Activated naive CD4-positive, alpha-beta T cell treated with anti-CD3 and anti-CD28 coated beads, Interleukin-2, amount 50 U/mL, for 72 hours (primary cell): Measurements from ENCODE around the gene CTSA. TPM values are rescaled to one million over a fixed set of nuclear protein-coding genes. Genes with fewer than 3 reads are reported as not detected.
"Not testable (repeated sequence)": the region's sequence is repeated elsewhere in the genome, so short reads cannot be mapped to it uniquely, and the experiment has no call there.

Experiments used
- ATAC-seq, 2 donors: fragments of 150-1000 bp; cut with Tn5 transposase; 2 replicates each; pipeline ENCODE4 v1.10.0; 2021; ENCODE audit warnings: mild to moderate bottlenecking in 2 of 2, moderate library complexity in 2 of 2
- DNase-seq, 2 donors: peaks; one replicate each; pipeline ENCODE4 v3.0.0; 2021 to 2022; ENCODE audit warnings: low spot score in 2 of 2
- H3K27ac Mint-ChIP-seq, 2 donors: one replicate each; pipeline ENCODE4 v1.8.0; 2022; ENCODE audit warnings: mild to moderate bottlenecking in 2 of 2, mixed read lengths in 2 of 2
- H3K36me3 Mint-ChIP-seq, 2 donors: one replicate each; pipeline ENCODE4 v1.8.0; 2022; ENCODE audit warnings: mixed read lengths in 2 of 2
- H3K9me3 Mint-ChIP-seq, 2 donors: one replicate each; pipeline ENCODE4 v1.8.0; 2022; ENCODE audit warnings: mixed read lengths in 2 of 2
- total RNA-seq, 2 donors: library from RNA; stranded (reverse); gene quantifications; one replicate each; pipeline ENCODE4 v1.2.3, GENCODE V29; 2022

The CTSA gene
- total RNA-seq, 2 donors from 2014 or later = 55.6 to 98.5 TPM

DNA sequence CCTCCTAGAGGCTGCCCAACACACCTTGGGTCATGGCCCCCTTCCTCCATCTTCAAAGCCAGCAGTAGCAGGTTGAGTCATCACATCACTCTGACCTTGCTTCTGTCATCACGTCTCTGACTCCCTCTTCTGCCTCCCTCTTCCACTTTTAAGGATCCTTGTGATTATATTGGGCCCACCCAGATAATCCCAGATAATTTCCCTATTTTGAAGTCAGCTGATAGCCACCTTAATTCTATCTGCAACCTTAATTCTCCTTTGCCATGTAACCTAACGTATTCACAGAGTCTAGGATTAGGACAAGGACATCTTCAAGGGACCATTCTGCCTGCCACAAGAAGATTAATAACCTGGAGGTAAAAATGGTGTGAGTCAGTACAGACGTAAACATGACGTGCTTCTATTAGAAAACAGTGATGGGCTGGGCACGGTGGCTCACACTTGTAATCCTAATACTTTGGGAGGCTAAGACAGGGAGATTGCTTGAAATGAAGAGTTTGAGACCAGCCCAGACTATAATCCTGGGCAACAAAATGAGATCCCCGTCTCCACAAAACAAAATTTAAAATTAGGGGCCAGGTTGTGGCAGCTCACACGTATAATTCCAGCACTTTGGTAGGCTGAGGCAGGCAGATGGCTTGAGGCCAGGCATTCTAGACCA, 30.4 kb upstream of the CTSA start:
- ATAC-seq (no peak), DNase-seq (no peak)
- H3K9me3 Mint-ChIP-seq = no peaks in the 10 kb centered on the region
- peaks cover 6 to 18% of the 10 kb centered on the region in 2 donors for H3K36me3 Mint-ChIP-seq
- no peak overlapping the region for H3K27ac Mint-ChIP-seq

DNA sequence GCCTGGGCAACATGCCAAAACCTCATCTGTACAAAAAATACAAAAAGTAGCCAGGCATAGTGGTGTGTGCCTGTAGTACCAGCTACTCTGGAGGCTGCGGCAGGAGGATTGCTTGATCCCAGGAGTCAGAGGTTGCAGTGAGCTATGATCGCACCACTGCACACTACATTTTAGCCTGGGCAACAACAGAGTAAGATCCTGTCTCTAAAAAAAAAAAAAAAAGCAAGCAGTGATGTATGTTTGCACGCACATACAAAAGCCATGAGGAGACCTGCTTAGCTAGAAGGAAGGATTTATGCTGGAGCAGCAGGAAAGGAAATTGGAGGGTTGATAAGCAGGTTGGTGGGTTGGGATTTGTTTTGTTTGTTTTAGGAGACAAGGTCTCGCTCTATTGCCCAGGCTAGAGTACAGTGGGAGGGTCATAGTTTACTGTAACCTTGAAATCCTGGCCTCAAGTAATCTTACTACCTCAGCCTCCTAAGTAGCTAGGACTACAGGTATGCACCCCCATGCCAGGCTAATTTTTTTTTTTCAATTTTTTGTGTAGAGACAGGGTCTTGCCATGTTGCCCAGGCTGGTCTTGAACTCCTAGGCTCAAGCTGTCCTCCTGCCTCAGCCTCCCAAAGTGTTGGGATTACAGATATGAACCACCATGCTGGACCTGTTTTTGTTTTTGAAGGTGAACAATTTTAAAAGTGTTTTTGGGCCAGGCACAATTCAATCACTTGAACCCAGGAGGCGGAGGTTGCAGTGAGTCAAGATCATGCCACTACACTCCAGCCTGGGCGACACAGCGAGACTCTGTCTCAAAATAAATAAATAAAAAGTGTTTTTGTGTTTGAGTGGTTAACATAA, 29.7 kb upstream of the CTSA start:
- no peak for DNase-seq
- Mint-ChIP-seq H3K36me3 (peaks cover 5 to 16% of the 10 kb centered on the region in 2 donors), H3K27ac (no peak overlapping the region), H3K9me3 (no peaks in the 10 kb centered on the region)
- ATAC-seq = no peak

DNA sequence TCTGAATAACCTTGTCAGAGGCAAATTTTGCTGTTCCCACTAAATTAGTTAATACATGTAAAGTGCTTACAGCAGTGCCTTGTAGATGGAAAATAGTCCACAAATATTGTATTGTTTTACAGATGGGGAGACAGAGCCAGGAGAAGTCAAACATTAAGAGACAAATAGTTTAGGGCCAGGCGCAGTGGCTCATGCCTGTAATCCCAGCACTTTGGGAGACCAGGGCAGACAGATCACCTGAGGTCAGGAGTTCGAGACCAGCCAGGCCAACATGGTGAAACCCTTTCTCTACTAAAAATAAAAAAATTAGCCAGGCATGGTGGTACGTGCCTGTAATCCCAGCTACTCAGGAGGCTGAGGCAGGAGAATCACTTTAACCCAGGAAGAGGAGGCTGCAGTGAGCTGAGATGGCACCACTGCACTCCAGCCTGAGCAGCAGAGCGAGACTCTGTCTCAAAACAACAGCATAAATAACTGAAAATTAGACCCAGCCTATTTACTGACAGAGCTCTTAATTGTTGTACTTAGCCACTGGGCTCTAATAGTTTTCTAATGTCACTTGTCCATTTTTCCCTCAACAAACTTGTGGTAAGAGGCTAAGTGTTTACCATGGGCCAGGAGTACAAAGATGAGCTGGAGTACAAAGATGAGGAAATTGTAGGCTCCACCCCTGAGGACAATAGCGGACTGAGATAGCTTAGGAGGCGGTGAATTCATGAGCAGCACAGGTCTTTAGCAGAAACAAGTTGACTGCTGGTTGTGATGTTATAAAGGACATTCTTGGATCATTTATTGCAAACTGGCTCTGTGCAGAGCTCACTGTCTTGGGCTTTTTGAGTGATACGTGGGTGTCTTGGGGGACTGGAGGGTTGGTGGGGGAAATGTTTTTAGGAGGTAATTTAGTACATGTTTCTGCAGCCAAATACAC, 27.3 kb upstream of the CTSA start:
- DNase-seq = no peak
- Mint-ChIP-seq H3K9me3 (no peaks in the 10 kb centered on the region), H3K36me3 (no peaks in the 10 kb centered on the region), H3K27ac (no peak overlapping the region)
- ATAC-seq = no peak

DNA sequence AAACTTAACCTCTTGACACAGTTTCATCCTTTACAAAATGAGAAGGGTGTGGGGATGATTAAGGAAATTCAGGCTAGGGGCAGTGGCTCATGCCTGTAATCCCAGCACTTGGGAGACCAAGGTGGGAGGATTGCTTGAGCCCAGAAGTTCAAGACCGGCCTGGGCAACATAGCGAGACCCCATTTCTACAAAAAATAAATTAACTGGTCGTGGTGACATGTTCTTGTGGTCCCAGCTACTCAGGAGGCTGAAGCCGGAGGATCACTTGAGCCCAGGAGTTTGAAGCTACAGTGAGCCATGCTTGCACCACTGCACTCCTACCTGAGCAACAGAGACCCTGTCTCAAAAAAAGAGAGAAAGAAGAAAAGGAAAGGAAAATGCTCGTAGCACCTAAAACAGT, 24.7 kb upstream of the CTSA start:
- ATAC-seq (no peak), DNase-seq (no peak)
- H3K36me3 Mint-ChIP-seq = no peaks in the 10 kb centered on the region
- H3K9me3 Mint-ChIP-seq = no peaks in the 10 kb centered on the region
- H3K27ac Mint-ChIP-seq = peak overlapping the region in 1 of 2 donors; percentile 65

DNA sequence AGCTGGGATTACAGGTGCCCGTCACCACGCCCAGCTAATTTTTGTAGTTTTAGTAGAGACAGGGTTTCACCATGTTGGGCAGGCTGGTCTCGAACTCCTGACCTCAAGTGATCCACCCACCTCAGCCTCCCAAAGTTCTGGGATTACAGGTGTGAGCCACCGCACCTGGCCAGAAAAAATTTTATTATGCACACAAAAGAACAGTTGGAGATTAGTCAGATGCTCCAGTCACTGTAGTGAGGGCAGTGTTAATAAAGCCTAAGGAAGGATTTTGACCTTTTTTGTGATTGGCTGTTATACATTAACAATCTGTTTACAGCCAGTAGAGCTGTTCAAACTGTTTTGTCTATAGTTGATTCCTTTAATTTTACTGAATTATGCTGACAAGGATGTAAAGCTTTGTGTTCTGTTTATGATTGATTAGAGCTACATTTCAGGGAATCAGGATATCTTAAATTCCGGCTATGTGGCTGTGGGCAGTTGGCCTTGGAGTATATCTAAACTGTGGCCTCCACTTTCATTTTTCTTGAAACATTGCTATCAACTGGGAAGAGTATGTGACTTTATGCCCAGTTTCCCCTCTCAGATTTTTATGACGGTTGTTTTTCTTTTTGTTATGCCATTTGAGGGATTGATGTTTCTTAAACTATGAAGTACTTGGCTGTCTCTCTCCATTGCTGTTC, 23.9 kb upstream of the CTSA start:
- H3K36me3 Mint-ChIP-seq = peaks cover 0 to 3% of the 10 kb centered on the region in 2 donors
- no peak for ATAC-seq
- no peak for DNase-seq
- no peaks in the 10 kb centered on the region for H3K9me3 Mint-ChIP-seq
- H3K27ac Mint-ChIP-seq = no peak overlapping the region

DNA sequence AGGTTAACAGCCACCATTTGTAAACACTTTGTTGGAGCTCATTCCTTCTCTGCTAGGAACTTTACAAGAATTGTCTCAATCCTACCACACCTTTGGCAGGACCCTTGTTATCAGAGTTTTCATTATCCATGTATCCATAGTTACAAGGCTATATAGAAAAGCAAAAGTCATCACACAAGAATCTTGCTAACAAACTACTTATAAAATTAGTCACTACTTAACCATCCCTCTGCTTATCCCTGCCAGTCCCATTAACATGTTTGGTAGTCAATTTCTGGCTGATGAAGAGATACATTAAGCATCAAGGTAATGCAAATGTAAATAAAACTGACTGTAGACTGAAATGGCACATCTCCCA, 23.3 kb upstream of the CTSA start:
- Mint-ChIP-seq H3K9me3 (no peaks in the 10 kb centered on the region), H3K27ac (no peak overlapping the region), H3K36me3 (peaks cover 0 to 5% of the 10 kb centered on the region in 2 donors)
- DNase-seq (no peak), ATAC-seq (no peak)

DNA sequence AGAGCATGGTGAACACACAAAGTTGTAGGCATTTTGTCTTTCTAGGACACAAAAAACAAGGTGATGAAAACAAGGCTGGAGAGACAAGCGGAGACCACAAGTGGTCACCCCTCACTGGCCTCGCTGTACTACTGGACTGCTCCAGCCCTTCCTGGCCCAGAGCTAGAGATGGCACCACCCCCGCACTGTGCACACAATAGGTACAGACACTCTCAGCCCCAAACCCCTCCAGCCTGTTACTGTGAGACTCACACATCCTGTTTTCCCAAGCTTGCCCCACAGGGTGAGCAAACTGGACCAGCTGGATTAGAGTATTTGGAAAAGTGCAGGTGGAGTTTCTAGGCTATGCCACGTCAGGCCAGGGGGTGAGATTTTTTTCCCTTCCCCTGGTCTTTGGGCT, 18.5 kb upstream of the CTSA start:
- H3K27ac Mint-ChIP-seq = no peak overlapping the region
- DNase-seq = no peak
- no peaks in the 10 kb centered on the region for H3K9me3 Mint-ChIP-seq
- ATAC-seq = no peak
- H3K36me3 Mint-ChIP-seq = peaks cover 0 to 5% of the 10 kb centered on the region in 2 donors

DNA sequence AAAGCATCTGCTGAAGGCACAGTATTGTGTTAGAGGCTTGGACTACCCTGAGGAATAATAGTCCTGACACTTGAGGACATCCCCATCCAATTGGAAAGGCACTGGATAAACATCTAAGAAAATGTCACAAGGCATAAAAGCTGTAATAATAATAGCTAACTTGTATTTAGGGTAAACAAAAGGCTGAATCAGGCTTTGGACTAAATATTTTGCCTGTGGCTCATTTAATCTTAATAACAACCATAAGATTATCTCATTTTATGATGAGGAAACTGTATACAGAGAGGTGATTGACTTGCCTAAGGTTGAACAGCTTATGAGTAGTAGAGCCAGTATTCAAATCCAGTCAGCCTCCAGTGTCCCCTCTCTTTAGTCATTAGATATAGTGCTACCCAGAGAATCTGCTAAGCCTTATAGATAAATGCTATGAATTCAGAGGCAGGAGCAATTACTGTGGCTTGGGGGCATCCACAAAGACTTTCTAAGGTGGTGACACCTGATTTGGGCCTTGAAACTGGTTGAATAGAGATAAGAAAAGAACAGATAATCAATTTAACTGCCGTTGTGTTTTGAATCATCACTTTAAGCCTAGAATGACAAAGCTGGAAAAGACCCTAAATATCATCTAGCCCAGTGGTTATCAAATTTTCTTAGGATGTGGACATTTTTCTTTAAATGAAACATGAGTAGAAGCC, 17.6 kb upstream of the CTSA start:
- H3K9me3 Mint-ChIP-seq = no peaks in the 10 kb centered on the region
- H3K36me3 Mint-ChIP-seq = peaks cover 0 to 5% of the 10 kb centered on the region in 2 donors
- ATAC-seq = no peak
- H3K27ac Mint-ChIP-seq = no peak overlapping the region
- DNase-seq = no peak

DNA sequence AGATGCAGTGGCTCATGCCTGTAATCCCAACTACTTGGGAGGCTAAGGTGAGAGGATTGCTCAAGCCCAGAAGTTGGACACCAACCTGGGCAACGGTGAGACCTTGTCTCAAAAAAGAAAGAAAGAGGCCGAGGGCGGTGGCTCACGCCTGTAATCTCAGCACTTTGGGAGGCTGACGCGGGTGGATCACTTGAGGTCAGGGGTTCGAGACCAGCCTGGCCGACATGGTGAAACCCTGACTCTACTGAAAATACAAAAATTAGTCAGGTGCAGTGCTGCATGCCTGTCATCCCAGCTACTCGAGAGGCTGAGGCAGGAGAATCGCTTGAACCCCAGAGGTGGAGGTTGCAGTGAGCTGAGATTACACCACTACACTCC, 17.0 kb upstream of the CTSA start:
- not testable (repeated sequence) for H3K9me3 Mint-ChIP-seq, H3K36me3 Mint-ChIP-seq, DNase-seq, ATAC-seq
- H3K27ac Mint-ChIP-seq = peak overlapping the region in 1 of 2 donors; percentile 66

DNA sequence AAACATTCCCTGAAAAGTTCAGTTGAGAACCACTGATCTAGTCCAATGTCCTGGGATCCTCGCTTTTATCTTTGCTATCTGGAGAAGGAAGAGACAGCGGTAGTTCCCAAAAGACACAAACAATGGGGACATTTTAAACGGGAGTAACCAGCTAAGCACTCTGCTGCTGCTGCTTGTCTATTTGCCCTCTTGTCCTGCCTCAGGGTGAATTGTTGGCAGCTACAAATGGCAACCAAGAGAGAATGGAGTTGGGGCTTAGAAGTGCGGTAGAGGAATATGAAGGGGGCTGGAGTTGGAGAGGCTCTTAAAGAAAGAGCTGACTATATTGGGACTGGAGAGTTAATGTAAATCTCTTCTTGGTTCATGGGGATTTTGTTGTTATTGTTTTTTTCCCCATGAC, 16.6 kb upstream of the CTSA start:
- Mint-ChIP-seq H3K27ac (no peak overlapping the region), H3K36me3 (peaks cover 0 to 5% of the 10 kb centered on the region in 2 donors), H3K9me3 (no peaks in the 10 kb centered on the region)
- ATAC-seq (no peak), DNase-seq (no peak)

DNA sequence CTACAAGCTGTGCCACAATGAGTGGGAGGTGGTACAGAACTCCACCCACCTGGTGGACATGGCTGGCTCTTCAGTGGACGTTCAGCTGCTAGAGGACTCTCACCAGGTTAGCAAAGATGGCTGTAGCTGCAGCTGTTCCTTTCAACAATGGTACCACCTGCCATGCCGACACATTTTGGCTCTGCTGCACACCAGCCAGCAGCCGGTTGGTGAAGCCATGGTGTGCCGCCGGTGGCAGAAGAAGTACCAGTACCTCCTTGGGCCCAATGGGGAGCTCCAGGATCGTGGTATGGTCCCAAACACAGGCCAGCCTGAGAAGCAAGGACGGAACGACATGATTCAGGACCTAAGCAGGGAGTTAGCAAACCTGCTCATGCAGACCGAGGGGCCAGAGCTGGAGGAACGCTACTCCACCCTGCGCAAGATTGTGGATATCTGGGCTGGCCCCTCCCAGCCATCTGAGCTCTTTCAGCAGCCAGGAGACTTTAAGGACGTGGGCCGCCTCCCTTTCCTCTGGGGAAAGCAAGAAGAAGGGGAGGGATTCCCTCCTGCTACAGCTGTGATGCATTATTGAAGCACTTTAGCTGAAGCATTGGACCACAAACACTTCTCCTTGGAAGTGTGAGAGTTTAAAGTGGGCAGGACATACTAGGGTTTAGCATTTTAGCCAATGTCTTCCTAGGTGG, 12.9 kb upstream of the CTSA start:
- peaks cover 15 to 17% of the 10 kb centered on the region in 2 donors for H3K36me3 Mint-ChIP-seq
- ATAC-seq = no peak
- H3K27ac Mint-ChIP-seq = no peak overlapping the region
- no peak for DNase-seq
- no peaks in the 10 kb centered on the region for H3K9me3 Mint-ChIP-seq

DNA sequence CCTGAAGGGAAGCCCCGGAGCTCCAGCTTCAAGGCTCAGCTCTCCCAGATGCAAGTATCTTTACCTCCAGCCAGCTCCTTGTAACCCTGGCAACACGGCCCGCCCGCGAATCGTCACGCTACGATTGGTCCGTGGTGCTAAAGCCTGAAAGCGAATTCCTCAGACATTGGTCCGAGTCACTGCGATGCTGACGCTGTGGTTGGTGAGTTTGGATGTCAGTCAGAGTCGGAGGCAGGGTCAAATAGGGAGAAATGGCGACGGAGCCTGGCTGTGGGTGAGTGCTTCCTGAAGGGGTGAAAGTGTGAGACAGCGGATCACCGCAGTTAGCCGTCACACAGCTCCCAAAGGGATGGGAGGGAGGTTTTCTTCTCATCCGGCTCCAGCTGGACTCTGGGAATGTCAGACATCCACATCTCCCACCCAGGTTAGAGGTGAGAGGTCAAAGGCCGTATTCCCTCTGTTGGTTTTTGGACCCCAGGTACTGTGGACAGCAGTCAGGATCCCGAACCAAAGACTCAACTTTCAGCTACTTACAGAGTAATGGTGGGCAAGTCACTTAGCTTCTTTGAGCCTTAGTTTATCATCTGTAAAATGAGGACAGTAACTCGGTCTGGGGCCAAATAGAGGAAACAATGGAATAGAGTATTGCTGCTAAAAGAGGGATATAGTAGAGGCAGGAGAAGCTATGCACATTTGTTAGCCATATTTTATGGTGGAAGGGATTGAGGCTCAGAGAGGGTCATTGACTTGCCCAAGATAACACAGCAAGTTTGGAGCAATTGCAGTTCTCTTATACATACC, 9.9 kb upstream of the CTSA start, which contains the start of gene ZSWIM1:
Gene ZSWIM1, plus strand, starts transcription at position 240 of the 801 bp plus-strand sequence. CDS start 1,366 bp downstream, outside the sequence.
- DNase-seq (peak; percentile 98), ATAC-seq (peak; percentile 95 to 98)
- Mint-ChIP-seq H3K27ac (peak within 1 kb of the TSS; percentile 91 to 94), H3K36me3 (peaks cover 21% of the 10 kb centered on the region in 2 donors), H3K9me3 (no peaks in the 10 kb centered on the region)

DNA sequence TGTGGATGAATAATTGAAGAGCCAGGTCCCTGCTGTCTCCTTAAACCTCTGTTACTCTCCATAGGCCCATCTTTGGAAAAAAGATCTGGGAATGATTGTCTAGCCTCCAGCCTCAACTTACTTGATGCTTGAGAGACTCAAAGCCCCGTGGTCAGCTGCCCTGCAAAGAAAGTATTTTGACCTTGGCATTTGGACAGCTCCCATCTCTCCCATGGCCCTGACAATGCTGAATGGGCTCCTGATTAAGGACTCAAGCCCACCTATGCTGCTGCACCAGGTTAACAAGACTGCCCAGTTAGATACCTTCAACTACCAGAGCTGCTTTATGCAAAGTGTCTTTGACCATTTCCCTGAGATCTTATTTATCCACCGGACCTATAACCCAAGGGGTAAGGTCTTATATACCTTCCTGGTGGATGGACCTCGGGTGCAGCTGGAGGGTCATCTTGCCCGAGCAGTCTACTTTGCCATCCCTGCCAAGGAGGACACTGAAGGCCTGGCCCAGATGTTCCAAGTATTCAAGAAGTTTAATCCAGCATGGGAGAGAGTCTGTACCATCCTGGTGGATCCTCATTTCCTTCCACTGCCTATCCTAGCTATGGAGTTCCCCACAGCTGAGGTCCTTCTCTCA, 8.6 kb upstream of the CTSA start:
- no peak for ATAC-seq
- no peaks in the 10 kb centered on the region for H3K9me3 Mint-ChIP-seq
- peaks cover 21% of the 10 kb centered on the region in 2 donors for H3K36me3 Mint-ChIP-seq
- DNase-seq = no peak
- H3K27ac Mint-ChIP-seq = peak overlapping the region; percentile 77 to 91

DNA sequence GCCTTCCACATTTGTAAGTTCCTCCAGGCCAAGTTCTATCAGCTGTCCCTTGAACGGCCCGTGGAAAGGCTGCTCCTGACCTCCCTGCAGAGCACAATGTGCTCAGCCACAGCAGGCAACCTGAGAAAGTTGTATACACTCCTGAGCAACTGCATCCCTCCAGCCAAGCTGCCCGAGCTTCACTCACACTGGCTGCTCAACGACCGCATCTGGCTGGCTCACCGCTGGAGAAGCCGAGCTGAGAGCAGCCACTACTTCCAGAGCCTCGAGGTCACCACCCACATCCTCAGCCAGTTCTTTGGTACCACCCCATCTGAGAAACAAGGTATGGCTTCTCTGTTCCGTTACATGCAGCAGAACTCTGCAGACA, 8.1 kb upstream of the CTSA start:
- H3K36me3 Mint-ChIP-seq = peaks cover 21% of the 10 kb centered on the region in 2 donors
- no peaks in the 10 kb centered on the region for H3K9me3 Mint-ChIP-seq
- no peak for DNase-seq
- ATAC-seq = no peak
- peak overlapping the region; percentile 77 to 91 for H3K27ac Mint-ChIP-seq
